HEK293T (cell line): ENCODE results near the gene CPB2.

Experiments used
- CTCF ChIA-PET: fragments of 350-600 bp; formaldehyde crosslinking; extraction: SDS; loops from one replicate; lab custom pipeline; 2021; ENCODE audit warnings: antibody characterized with exemption, inconsistent platforms; lab: Yijun Ruan, JAX
- POLR2A ChIA-PET: fragments of 350-600 bp; formaldehyde crosslinking; extraction: SDS; loops from one replicate; lab custom pipeline; 2020; ENCODE audit warnings: antibody characterized with exemption, inconsistent platforms; lab: Yijun Ruan, JAX
- DNase-seq: peaks from one replicate; pipeline ENCODE4 v3.0.0; 2012; ENCODE audit warnings: mixed read lengths; ENCODE audit errors: extremely low spot score
- ARNT ChIP-seq: fragments of 450-650 bp; IDR thresholded peaks from 2 replicates; pipeline ENCODE4 v1.6.1; 2017; ENCODE audit warnings: mild to moderate bottlenecking
- BHLHE40 ChIP-seq: fragments of 450-650 bp; IDR thresholded peaks from 2 replicates; pipeline ENCODE4 v1.6.1; 2016; ENCODE audit warnings: mild to moderate bottlenecking, moderate library complexity, borderline replicate concordance
- CTBP1 ChIP-seq: fragments of 450-650 bp; IDR thresholded peaks from 2 replicates; pipeline ENCODE4 v1.6.1; 2016; ENCODE audit warnings: borderline replicate concordance
- ELF4 ChIP-seq: fragments of 450-650 bp; IDR thresholded peaks from 2 replicates; pipeline ENCODE4 v1.6.1; 2017; ENCODE audit warnings: antibody characterized with exemption
- FOXA1 ChIP-seq: fragments of 450-650 bp; IDR thresholded peaks from 2 replicates; pipeline ENCODE4 v1.6.1; 2016; ENCODE audit warnings: mild to moderate bottlenecking
- FOXK2 ChIP-seq: fragments of 450-650 bp; IDR thresholded peaks from 2 replicates; pipeline ENCODE4 v1.6.1; 2016; ENCODE audit warnings: mild to moderate bottlenecking
- FOXM1 ChIP-seq: fragments of 450-650 bp; IDR thresholded peaks from 2 replicates; pipeline ENCODE4 v1.6.1; 2017; ENCODE audit warnings: mild to moderate bottlenecking, borderline replicate concordance
- HDGF ChIP-seq: fragments of 450-650 bp; IDR thresholded peaks from 2 replicates; pipeline ENCODE4 v1.6.1; 2017; ENCODE audit warnings: antibody characterized with exemption, borderline replicate concordance
- L3MBTL2 ChIP-seq: fragments of 450-650 bp; conservative IDR thresholded peaks from 2 replicates; pipeline ENCODE4 v1.6.1; 2016; ENCODE audit warnings: mild to moderate bottlenecking
- LEF1 ChIP-seq: fragments of 450-650 bp; IDR thresholded peaks from 2 replicates; pipeline ENCODE4 v1.6.1; 2017; ENCODE audit warnings: mild to moderate bottlenecking, borderline replicate concordance
- NFRKB ChIP-seq: fragments of 450-650 bp; IDR thresholded peaks from 2 replicates; pipeline ENCODE4 v1.6.1; 2016; ENCODE audit warnings: mild to moderate bottlenecking, moderate library complexity
- PKNOX1 ChIP-seq: fragments of 450-650 bp; IDR thresholded peaks from 2 replicates; pipeline ENCODE4 v1.6.1; 2016
- SP1 ChIP-seq: fragments of 450-650 bp; IDR thresholded peaks from 2 replicates; pipeline ENCODE4 v1.6.1; 2017
- SUZ12 ChIP-seq: fragments of 450-650 bp; IDR thresholded peaks from 2 replicates; pipeline ENCODE4 v1.6.1; 2016; ENCODE audit warnings: mild to moderate bottlenecking
- TARDBP ChIP-seq: fragments of 450-650 bp; IDR thresholded peaks from 2 replicates; pipeline ENCODE4 v1.6.1; 2016
- ZNF384 ChIP-seq: fragments of 450-650 bp; IDR thresholded peaks from 2 replicates; pipeline ENCODE4 v1.6.1; 2016

CPB2 gene

GRCh38 chr13:46071590-46072249, 33.1 kb downstream of the CPB2 start:
- TF ChIP-seq HDGF (no peak), BHLHE40 (no peak), ELF4 (no peak), ARNT (no peak), NFRKB (no peak), FOXM1 (no peak), FOXA1 (no peak), SUZ12 (no peak), PKNOX1 (no peak), FOXK2 (no peak), SP1 (no peak), LEF1 (no peak), CTBP1 (no peak), L3MBTL2 (no peak)
- DNase-seq = no peak
- CTCF ChIA-PET = no interaction called here
- POLR2A ChIA-PET = interaction anchor here (0.9 kb wide), 1 partner anchor 19 kb away, joined by 3 read pairs; the partner anchor contains the start of gene ZC3H13

- no peak for DNase-seq
- no peak for TF ChIP-seq NFRKB
- no peak for TF ChIP-seq PKNOX1
- ChIA-PET CTCF (no interaction called here), POLR2A (no interaction called here)
Measured at GRCh38 chr13:46063292-46063691, 41.5 kb downstream of the CPB2 start.

GRCh38 chr13:46062185-46062584, 42.6 kb downstream of the CPB2 start:
- CTCF ChIA-PET = no interaction called here

GRCh38 chr13:46059405-46059804, 45.4 kb downstream of the CPB2 start:
- no peak for TF ChIP-seq TARDBP
- no peak for TF ChIP-seq FOXM1
- no peak for TF ChIP-seq FOXK2
- no peak for TF ChIP-seq LEF1
- no peak for TF ChIP-seq SP1
- no peak for TF ChIP-seq ARNT
- TF ChIP-seq HDGF = no peak
- no peak for TF ChIP-seq CTBP1
- no peak for TF ChIP-seq L3MBTL2
- no peak for TF ChIP-seq PKNOX1
- no peak for TF ChIP-seq BHLHE40
- TF ChIP-seq NFRKB = no peak
- TF ChIP-seq SUZ12 = no peak
- TF ChIP-seq ZNF384 = no peak
- TF ChIP-seq FOXA1 = no peak
- TF ChIP-seq ELF4 = no peak
- POLR2A ChIA-PET = no interaction called here
- DNase-seq = no peak
- CTCF ChIA-PET = no interaction called here

More at GRCh38 chr13:46062185-46062584, 42.6 kb downstream of the CPB2 start:
- TF ChIP-seq LEF1 (no peak), ZNF384 (no peak)
- POLR2A ChIA-PET = interaction anchor here (1.0 kb wide), 1 partner anchor 9 kb away, joined by 3 read pairs; the partner anchor contains the start of gene ZC3H13
- DNase-seq = no peak

GRCh38 chr13:46058268-46058667, 46.6 kb downstream of the CPB2 start:
- no peak for TF ChIP-seq PKNOX1
- TF ChIP-seq TARDBP = no peak
- no peak for TF ChIP-seq FOXA1
- TF ChIP-seq L3MBTL2 = no peak
- no peak for TF ChIP-seq LEF1
- TF ChIP-seq ARNT = no peak
- TF ChIP-seq FOXK2 = no peak
- no peak for TF ChIP-seq BHLHE40
- no peak for TF ChIP-seq NFRKB
- TF ChIP-seq FOXM1 = no peak
- no peak for TF ChIP-seq CTBP1
- TF ChIP-seq ELF4 = no peak
- ChIA-PET CTCF (no interaction called here), POLR2A (no interaction called here)
- DNase-seq = no peak

GRCh38 chr13:46057256-46058015, 47.4 kb downstream of the CPB2 start:
- POLR2A ChIA-PET = no interaction called here
- CTCF ChIA-PET = no interaction called here
- no peak for DNase-seq
- TF ChIP-seq CTBP1 = no peak
- TF ChIP-seq ELF4 = no peak
- no peak for TF ChIP-seq HDGF
- TF ChIP-seq ZNF384 = no peak
- no peak for TF ChIP-seq FOXM1
- TF ChIP-seq L3MBTL2 = no peak
- TF ChIP-seq FOXA1 = no peak
- no peak for TF ChIP-seq BHLHE40
- no peak for TF ChIP-seq ARNT
- no peak for TF ChIP-seq SP1
